Activated T-helper 1 cell treated with Interleukin-2 at 50 U/mL for 16 hours (primary cell): ENCODE measurements around the gene TLNRD1.
"Not testable (repeated sequence)": the region's sequence is repeated elsewhere in the genome, so short reads cannot be mapped to it uniquely, and the experiment has no call there.

Source experiments
- DNase-seq: peaks from one replicate; pipeline ENCODE4 v3.0.0-alpha.2; 2020; ENCODE audit warnings: low read depth

TLNRD1 gene

DNA sequence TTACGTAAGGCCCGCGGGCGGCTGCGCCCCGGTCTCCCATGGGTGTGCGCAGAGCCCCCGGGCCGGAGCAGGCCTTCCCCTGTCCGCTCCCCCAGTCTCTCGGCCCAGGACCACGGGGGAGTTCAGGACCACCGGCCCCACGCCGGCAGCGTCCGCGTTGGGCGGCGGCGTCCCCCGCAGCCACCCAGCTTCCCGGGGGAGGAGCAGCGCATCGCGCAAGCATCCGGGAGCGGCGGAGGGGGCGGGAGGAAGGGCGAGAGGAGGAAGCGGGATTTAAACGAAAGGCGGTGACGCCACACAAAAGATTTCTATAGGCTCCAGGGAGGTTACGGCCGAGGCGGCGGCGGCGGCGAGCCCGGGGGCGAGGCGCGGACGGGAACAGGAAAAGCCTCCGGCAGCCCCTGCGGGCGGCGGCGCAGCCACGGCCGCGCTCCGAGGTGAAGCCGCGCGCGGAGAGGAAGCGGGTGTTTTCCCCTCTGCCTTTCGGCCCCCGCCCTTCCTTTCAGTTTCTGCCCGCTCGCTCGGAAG, at the start of gene TLNRD1:
Gene TLNRD1 (plus strand): TSS at position 300 of the 528 bp plus-strand sequence. CDS start 1,349 bp downstream, outside the sequence.
- DNase-seq = peak; percentile 75

DNA sequence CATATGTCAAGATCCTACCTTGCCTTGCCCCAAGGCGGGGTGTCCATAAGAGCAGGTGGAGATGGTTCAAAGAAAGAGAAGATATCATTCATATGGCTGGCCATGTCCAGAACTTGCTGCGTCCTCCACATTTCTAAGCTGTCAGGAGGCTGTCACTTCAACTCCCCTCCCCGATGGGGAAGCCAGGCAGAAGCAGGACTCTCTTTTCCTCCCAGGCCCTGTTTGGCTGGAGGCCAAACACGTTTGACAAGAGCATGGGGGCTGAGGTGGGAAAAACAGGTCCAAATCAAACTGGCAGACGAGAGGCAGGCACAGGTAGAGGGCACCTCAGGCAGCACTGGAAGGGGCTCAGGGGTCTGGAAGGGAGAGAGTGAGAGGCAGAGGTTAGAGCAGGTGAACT, 48.8 kb upstream of the TLNRD1 start:
- DNase-seq = no peak

DNA sequence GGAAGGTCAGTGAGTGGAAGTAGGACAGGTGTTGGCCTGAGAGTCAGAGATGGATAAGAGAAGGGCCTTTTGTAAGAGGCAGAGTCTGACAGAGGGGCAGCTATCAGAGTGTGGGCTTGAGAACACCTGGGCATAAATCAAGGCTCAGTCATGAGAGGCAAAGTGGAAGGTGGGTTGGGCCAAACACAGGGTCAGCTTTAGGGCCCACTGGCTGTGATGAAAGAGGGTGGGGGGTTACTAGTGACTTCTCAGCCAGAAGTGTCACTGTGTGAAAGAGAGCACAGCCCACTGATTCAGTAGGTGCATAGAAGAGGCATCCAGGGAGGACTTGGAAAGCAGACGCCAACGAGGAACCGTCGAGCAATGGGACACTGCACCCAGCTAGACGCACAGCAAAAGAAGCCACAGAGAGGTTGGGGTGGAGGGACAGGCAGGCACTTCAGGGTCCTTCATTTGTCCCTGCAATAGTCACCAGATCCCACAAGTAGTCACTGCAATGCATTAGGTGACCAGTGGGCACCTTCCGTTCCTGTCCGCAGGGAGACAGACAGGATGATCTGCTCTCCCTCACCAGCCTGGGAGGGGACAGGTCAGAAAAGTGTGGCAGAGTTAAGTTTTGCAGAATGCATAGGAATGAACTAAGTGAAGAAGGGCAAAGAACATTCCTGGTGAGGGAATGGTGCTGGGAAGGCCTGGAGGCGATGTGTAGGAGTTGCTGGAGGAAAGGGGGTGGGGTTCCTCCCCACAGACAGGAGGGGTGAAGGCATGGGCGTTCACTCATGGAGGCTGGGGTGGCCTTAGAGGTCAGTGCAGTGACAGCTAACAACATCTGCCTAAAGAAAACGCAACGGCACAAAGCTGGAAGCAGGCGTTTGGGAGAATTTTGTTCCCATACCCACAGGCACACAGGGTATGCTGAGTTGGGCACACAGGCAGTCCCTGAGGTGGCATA, 47.4 kb upstream of the TLNRD1 start:
- DNase-seq = no peak

DNA sequence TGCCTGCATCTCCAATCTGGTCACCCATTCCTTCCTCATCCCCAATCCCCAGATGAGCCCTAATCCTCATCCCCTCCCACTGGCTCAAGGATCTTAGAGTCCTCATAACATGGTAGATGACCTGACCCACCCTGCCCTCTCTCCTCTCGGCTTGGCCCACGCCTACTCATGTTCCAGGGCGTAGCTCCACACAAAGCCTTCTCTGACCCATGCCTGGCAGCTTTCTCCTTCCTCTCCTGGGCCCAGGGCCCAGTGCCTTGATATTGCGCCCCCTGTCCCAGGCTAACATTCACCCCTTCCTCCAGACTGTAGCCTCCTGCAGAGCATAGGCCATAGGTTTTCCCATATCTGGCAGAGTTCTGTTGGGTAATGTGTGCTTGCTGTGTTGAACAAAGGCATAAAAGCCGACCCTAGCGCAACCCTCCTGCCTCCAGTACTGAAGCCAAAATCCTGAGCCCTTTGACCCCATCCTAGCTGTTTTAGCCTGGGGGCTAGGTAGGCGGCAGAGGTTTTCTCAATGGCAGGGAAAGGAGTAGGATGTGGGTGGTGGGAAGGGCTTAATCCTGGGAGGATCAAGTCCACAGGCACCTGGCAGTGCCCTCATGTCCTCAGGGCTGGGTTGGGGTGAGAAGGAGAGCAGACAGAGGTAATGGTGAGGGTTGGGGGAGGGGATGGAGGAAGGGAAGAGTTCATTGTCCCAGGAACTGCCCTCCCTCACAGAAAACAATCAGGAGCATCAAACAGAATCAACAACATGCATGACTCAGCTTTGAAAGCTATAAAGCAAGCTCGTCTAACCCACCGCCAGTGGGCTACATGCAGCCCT, 46.6 kb upstream of the TLNRD1 start:
- no peak for DNase-seq

DNA sequence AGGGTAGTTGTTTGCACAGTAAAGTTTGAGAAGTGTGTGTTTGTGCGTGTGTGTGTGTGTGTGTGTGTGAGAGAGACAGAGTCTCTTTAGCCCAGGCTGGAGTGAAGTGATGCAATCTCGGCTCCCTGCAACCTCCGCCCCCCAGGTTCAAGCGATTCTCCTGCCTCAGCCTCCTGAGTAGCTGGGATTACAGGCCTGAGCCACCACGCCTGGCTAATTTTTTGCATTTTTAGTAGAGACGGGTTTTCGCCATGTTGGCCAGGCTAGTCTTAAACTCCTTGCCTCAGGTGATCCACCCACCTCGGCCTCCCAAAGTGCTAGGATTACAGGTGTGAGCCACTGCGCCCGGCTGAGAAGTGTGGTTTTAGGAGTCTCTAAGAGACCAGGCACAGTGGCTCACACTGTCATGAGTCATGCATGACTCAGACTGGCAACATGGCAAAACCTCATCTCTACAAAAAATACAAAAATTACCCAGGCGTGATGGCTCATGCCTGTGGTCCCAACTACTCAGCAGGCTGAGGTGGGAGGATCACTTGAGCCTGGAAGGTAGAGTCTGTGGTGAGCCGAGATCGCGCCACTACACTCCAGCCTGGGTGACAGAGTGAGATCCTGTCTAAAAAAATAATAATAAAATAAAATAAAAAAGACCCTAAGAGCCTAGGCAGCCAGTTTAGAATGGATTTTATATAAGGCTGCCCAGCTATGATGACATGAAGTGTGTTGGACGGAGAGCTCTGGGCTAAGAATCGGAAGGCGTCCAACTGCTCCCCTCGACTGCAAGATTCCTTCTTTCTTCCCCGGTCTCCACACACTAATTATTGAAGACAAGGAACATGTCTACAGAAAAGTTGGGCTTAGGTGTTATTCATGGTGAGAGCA, 44.9 kb upstream of the TLNRD1 start:
- not testable (repeated sequence) for DNase-seq

DNA sequence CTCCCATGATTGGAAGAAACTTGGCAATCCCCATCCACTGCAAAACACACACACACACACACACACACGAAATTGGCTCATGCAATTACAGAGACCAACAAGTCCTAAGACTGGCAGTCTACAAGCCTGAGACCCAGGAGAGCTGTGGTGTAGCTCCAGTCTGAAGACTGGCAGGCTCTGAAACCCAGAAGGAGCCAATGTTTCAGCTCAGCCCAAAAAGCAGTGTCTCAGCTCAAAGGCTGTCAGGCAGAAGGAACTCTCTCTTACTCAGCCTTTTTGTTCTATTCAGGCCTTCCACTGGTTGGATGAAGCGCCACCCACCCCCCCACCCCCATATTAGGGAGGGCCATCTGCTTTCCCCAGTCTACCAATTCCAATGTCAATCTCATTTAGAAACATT, 43.2 kb upstream of the TLNRD1 start:
- no peak for DNase-seq

DNA sequence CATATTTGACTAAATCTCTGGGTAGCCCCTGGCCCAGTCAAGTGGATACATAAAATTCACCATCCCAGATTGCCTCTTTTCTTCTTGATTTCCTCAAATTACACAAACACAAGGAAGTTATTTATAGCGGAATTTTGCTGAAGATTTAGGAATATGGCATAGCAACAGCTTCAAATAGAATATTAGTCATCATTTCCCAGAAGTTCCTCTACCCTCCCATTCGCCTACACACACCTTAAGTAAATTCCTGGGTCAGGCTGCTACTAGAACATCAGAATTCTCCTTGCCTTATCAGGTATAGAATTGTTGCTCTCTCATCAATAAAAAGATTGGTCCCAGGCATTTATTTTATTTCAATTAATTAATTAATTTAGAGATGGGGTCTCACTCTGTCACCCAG, 42.7 kb upstream of the TLNRD1 start:
- DNase-seq = no peak

DNA sequence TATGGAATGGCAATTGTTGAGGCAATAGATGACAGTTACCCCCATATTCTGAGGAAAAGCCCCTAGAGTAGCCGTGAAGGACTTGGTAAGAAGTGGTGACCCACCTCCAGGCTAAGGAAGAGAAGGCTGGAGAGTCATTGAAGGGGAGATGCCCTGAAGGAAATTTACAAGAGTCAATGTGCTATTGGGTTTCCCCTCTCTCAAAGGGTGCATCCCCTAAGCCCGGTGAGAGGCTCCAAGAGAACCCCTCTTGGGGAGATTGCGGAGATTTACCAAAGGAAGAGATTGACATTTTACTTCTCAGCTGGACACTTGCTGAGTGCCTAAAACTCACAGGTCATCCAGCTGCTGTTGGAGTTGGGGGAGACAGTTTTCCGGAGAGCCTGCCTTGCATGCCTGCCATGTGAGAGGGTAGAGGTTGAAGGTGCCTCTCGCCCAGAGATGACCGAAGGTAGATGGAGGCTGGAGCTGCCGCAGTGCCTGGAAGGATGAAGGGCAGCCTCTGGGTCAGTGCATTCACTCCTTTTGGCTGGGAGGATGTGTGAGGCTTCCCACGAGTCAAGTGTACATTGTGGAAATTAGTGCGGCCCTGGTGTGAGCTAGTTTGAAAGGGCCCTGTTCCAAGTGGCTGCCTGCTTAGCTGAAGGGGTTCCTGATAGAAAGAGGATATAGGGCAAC, 41.8 kb upstream of the TLNRD1 start:
- DNase-seq = no peak

DNA sequence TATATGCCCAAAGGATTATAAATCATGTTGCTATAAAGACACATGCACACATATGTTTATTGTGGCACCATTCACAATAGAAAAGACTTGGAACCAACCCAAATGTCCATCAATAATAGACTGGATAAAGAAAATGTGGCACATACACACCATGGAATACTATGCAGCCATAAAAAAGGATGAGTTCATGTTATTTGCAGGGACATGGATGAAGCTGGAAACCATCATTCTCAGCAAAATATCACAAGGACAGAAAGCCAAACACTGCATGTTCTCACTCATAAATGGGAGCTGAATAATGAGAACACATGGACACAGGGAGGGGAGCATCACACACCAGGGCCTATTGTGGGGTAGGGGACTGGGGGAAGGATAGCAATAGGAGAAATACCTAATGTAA, 35.3 kb upstream of the TLNRD1 start:
- not testable (repeated sequence) for DNase-seq

DNA sequence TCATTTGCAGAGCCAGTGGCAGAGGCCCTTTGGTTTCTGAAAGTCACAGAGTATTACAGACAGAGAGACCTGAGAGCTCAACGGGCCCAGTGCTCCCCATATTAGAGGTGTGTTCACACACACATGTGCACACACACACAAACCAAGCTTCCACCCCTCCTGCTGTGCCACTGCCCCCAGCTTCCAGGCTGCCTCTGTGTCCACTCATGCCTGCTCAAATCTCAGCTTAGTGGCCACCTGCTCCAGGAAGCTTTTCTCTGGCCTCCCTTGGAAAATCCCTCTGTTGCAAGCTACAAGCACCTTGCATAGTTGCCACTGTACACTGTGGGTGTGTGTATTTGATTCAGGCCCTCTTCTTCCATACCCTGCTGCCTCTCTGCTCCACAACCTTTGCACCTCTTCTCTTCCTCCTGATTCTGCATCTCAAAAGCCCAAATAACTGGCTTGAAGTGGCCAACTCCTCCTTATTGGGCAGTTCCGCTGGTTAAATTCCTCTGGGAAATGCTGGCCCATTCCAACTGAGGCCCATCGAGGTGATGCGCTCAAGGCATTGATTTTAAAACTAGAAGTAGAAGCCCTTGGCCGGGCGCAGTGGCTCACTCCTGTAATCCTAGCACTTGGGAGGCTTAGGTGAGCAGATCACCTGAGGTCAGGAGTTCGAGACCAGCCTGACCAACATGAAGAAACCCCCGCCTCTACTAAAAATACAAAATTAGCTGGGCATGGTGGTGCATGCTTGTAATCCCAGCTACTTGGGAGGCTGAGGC, 34.1 kb upstream of the TLNRD1 start:
- no peak for DNase-seq

DNA sequence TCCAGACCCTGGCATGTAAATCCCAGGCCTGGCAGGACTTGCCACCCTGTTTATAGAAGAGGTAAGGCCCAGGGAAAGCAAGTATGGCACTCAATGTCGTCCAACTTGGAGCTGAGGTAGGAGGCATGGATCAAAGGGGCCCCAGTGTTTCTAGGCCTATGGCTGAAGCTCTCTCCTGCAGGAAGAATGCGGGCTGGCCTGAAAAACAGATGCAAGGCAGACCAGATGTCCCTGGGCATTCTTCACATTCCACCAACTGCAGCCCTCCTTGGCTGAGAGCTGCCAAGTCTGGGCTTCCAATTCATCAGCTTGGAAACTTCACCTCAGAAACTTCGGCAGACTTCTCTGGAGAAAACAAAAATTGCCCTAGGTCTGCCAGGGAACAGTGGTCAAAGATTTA, 33.3 kb upstream of the TLNRD1 start:
- no peak for DNase-seq

DNA sequence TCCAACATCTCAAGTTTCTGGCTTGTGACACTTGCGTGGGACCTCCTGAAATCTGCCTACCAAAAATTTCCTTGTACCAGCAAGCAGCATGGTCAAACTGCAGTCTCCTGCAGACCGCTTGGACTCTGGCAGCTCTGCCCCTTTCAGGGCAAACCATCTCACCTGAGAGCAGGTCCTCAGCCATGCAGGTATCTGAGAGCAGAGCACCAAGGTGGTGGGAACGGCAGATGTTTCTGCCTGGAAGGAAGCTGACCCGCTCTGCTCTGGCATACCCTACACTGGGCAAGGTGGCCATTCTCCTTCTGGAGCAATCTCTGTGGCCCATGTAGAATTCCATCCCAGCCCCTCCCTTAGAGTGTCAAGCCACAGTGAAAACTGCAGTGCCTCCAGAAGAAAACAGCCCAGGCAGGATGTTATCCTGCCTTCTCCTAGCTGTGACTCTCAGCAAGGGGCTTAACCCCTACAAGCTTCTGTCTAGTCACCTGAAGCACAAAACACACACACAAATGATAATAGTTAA, 32.7 kb upstream of the TLNRD1 start:
- DNase-seq = no peak

DNA sequence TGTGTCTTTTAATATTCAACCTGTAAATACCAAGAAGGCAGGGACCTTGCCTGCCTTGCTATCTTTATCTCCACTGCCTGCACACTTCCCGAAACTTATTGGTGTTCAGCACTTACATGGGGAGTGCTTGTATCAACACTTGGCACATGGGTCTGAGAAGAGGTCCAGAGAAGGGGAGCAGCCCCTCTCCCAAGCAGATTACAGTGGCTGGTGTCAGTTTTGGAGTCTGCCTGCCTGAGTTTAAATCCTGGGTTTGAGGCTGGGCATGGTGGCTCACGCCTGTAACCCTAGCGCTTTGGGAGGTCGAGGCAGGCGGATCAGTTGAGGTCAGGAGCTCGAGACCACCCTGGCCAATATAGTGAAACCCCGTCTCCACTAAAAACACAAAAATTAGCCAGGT, 31.4 kb upstream of the TLNRD1 start:
- no peak for DNase-seq

DNA sequence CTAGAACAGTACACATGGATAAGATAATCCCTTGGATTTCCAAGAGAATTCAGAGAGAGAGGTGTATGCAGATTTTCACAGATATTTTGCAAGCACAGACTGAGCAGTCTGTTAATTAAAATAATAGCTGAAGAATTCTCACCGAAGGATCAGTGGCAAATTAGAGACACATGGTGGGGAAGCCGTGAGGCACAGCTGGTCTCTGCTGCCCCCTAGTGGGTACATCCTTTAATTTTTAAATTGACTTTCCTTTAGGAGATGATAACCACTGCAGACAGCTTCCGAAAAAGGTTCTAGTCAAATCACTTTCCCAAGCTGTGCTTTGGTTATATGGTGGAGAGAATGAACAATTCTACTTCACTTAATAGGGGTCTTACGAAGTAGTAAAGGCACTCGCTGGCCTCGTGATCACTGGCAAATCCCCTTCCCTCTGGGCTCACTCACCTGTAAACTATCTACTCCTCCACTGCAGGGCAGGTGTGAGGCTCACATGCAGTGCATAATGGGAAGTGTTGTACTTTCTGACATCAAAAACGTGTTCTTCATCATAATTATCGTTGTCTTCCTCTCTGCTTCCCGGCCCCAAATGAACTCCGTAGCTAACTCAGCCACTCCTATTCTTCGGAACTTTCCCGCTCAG, 30.6 kb upstream of the TLNRD1 start:
- DNase-seq = no peak

DNA sequence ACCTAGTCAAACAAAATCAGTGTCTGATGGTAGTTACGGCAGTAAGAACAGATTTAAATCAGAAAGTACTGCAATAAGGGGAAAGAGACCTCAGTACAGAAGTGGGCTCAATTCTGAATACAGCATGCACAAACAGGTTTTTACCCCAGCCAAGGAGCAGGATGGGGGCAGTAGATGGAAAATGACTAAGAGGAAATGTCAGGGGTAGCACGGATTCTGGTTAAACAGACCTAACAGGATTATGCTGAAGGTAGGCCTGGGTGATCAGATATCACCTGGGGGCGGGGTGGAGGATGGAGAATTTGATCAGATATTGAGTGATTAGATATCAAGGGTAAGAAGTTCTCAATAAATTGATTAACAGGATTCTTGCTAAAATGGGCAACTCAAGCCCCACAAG, 30.1 kb upstream of the TLNRD1 start:
- DNase-seq = no peak

DNA sequence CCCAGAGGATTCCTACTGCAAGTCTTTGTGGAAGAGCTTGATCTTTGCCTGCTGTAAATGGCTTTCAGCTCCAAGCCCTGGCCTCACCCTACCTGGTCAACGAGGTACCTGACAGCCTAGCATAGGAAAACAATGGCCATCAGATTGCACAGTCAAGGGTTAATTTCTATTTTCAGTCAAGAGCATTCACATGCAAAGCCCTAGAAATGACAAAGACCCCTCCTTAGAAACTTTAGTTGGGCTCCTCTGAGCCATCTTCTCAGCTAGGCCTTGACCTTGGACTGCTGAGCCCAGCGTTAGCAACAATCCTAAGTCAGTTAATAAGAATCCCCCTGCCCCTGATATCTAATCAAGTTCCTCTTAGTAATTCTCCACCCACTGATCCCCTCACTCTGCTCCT, 29.6 kb upstream of the TLNRD1 start:
- DNase-seq = no peak

DNA sequence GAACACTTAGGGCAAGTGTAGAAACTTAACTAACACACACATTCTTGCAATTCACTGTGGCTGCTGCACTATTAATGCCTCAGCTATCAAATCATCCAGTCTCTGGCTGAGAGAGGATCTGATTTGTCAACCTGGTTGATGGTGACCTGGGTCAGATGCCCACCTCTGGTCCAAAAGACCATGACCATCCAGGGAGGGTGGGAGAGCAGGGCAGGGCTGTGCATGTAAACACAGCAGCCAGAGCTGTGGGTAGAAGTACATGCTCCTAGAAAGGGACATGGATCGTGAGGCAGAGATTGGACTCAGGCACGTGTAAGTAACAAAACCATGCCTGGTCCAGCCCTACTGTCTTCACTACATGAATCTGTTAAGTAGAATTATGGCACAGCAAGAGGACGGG, 28.4 kb upstream of the TLNRD1 start:
- DNase-seq = no peak

DNA sequence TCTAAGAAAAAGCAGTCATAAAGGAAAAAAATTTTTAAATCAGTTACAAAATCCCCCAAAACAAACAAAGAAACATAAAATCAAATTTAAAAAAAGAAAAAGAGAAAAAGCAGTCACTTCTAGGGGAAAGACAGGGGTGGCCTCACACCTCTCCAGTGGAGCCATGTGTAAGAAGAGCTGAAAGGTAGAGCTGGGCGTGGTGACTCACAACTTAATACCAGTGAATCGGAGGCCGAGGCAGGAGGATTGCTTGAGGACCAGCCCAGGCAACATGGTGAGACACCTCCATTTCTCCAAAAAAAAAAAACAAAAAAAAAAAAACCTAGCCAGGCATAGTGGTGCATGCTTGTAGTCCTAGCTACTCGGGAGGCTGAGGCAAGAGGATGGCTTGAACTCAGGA, 25.8 kb upstream of the TLNRD1 start:
- DNase-seq = no peak

DNA sequence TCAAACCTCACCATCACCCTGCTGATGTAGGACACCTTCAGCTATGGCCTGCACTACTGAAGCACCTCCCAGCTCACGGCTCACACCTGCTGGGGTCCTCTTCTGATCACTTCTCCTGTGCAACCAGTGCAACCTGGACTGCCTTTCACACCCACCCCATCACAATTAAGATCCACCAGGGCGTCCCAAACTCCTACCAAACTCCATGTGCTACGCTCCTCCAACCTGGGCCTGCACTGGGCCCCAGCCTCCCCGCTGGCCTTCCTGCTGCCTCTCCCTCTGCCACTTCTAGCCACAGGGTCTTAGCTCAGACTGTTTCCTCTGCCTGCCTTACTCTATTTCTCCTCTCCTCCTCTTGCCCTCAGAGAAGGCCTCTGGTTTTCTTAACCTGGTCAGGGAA, 23.9 kb upstream of the TLNRD1 start:
- no peak for DNase-seq

DNA sequence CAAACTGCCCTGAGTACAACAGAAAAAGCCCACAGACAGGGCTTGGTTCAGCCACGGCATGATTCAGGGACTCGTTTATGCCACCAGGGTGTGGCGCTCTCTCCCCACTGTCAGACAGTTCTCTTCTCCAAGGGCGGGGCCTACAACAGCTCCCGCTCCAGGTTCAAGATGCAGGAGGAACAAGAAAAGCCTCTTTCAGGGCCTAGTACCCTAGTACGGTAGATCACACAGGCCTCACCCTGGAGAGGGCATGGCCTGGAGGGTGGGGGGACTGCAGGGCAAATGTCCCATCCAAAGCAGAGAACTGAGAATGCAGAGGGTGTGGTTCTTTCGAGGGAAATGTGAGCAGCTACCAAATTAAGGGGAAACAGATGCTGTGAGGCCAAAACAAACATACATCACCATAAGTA, 23.1 kb upstream of the TLNRD1 start:
- no peak for DNase-seq
